K562 (cell line): ENCODE results near the gene UHRF1. TPM values are rescaled to one million over a fixed set of nuclear protein-coding genes. Genes with fewer than 3 reads are reported as not detected.

ENCODE experiments used
- BCOR ChIP-seq: fragments of 450-650 bp; IDR thresholded peaks from 2 replicates; pipeline ENCODE4 v1.6.1; 2016
- CHD2 ChIP-seq: IDR thresholded peaks from 2 replicates; pipeline ENCODE4 v1.6.1; 2011; ENCODE audit warnings: low read depth, low read length
- DNMT1 ChIP-seq: fragments of 450-650 bp; IDR thresholded peaks from 2 replicates; pipeline ENCODE4 v1.6.1; 2016; ENCODE audit warnings: antibody characterized with exemption, mild to moderate bottlenecking
- ETV1 ChIP-seq: fragments of 450-650 bp; conservative IDR thresholded peaks from 2 replicates; pipeline ENCODE4 v1.6.1; 2016; ENCODE audit warnings: missing genetic modification characterization, control low read depth, low read depth, missing compliant biosample characterization
- HDAC8 ChIP-seq: fragments of 450-650 bp; IDR thresholded peaks from 2 replicates; pipeline ENCODE4 v1.6.1; 2016; ENCODE audit warnings: mild to moderate bottlenecking, missing genetic modification characterization, moderate library complexity, missing compliant biosample characterization
- JUN ChIP-seq, 2 experiments: sonication (generic) in 1 of 2; formaldehyde crosslinking in 1 of 2; IDR thresholded peaks; 2 replicates each; pipeline versions ENCODE4 v1.6.1 to v1.8.0; 2012 to 2022; ENCODE audit warnings: borderline replicate concordance in 2 of 2, mild to moderate bottlenecking in 2 of 2, improper control_type of control experiment in 1 of 2, low read depth in 1 of 2, low read length in 1 of 2, missing genetic modification reagents in 1 of 2
- KDM1A ChIP-seq, 2 experiments: fragments of 450-650 bp; IDR thresholded peaks; 2 replicates each; pipeline ENCODE4 v1.6.1; 2016; ENCODE audit warnings: mild to moderate bottlenecking in 2 of 2
- PCBP1 ChIP-seq: fragments of 200-400 bp; formaldehyde crosslinking; IDR thresholded peaks from 2 replicates; pipeline ENCODE4 v1.6.1; 2018; ENCODE audit warnings: mild to moderate bottlenecking, low read depth, low read length; ENCODE audit not compliant: poor library complexity, severe bottlenecking
- PHF20 ChIP-seq: fragments of 450-650 bp; IDR thresholded peaks from 2 replicates; pipeline ENCODE4 v1.6.1; 2018; ENCODE audit not compliant: partially characterized antibody
- RBM25 ChIP-seq: fragments of 200-400 bp; formaldehyde crosslinking; IDR thresholded peaks from 2 replicates; pipeline ENCODE4 v1.6.1; 2018; ENCODE audit warnings: low read length, low read depth, moderate library complexity; ENCODE audit not compliant: severe bottlenecking
- U2AF1 ChIP-seq: fragments of 200-400 bp; formaldehyde crosslinking; optimal IDR thresholded peaks from 2 replicates; pipeline ENCODE3; 2017; ENCODE audit warnings: mild to moderate bottlenecking, low read depth, low read length, moderate library complexity
- ZNF699 ChIP-seq: fragments of 250-450 bp; sonication (Bioruptor Pico); IDR thresholded peaks from 2 replicates; pipeline ENCODE4 v1.8.0; 2021; ENCODE audit warnings: mild to moderate bottlenecking, moderate library complexity; ENCODE audit not compliant: insufficient replicate concordance
- polyA plus RNA-seq, 8 experiments: library from polyadenylated mRNA; depleted of rRNA in 4 of 8; stranded (reverse) in 5 of 8; unstranded in 3 of 8; fragments of >200 nt; fragmentation: Nextera tagmentation in 2 of 8; fragmentation: Illumina TruSeq in 1 of 8; extraction: Ambion mirVana in 2 of 8; extraction: Trizol in 1 of 8; gene quantifications; 2 replicates each; pipeline versions ENCODE4 v1.2.1 to v1.2.3, GENCODE V29; 2011 to 2014; ENCODE audit warnings: inconsistent platforms in 1 of 8, missing spikeins in 1 of 8
- total RNA-seq, 7 experiments: library from RNA; depleted of rRNA in 6 of 7; stranded (reverse); fragments of >200 nt in 6 of 7; fragmentation: Illumina TruSeq in 2 of 7; extraction: Trizol in 2 of 7; gene quantifications; 2 replicates each; pipeline versions ENCODE4 v1.2.1 to v1.2.3, GENCODE V29; 2011 to 2021; ENCODE audit warnings: low replicate concordance in 1 of 7
- TF ChIP-seq, protein P1 (sequence below): sonication (generic); formaldehyde crosslinking; IDR thresholded peaks from 2 replicates; pipeline ENCODE4 v1.8.1; 2023; ENCODE audit warnings: mild to moderate bottlenecking, missing genetic modification reagents
- TF ChIP-seq, protein P2 (sequence below), 3 experiments: fragments of 200-800 bp in 1 of 3; fragments of 250-450 bp in 1 of 3; fragments of 450-650 bp in 1 of 3; sonication (Bioruptor Pico) in 1 of 3; sonication (Bioruptor generic) in 1 of 3; formaldehyde crosslinking in 1 of 3; IDR thresholded peaks; 2 replicates each; pipeline versions ENCODE4 v1.6.1 to v1.8.0; 2016 to 2022; ENCODE audit warnings: mild to moderate bottlenecking in 2 of 3, missing genetic modification characterization in 2 of 3, missing compliant biosample characterization in 1 of 3, moderate library complexity in 1 of 3
- TF ChIP-seq, protein P3 (sequence below): fragments of 250-450 bp; sonication (Bioruptor Pico); IDR thresholded peaks from 2 replicates; pipeline ENCODE4 v1.5.0; 2022; ENCODE audit warnings: mild to moderate bottlenecking
- TF ChIP-seq, protein P4 (sequence below): fragments of 250-450 bp; sonication (Bioruptor Pico); IDR thresholded peaks from 2 replicates; pipeline ENCODE4 v1.4.0; 2020
- TF ChIP-seq, protein P5 (sequence below), 2 experiments: IDR thresholded peaks; 2 replicates each; pipeline ENCODE4 v1.6.1; 2011; ENCODE audit warnings: borderline replicate concordance in 1 of 2, control low read depth in 1 of 2, low read depth in 1 of 2, low read length in 1 of 2, mild to moderate bottlenecking in 1 of 2, mixed read lengths in 1 of 2, moderate library complexity in 1 of 2; ENCODE audit not compliant: insufficient read depth in 1 of 2, insufficient read length in 1 of 2, poor library complexity in 1 of 2, severe bottlenecking in 1 of 2; ENCODE audit errors: extremely low read depth in 1 of 2

Gene UHRF1
- total and polyA plus RNA-seq, 9 of the 15 experiments (the other 6 are each of a cell fraction or from before 2014, with no cell fraction given), result 6.0 to 101 (median 30.9) TPM

DNA sequence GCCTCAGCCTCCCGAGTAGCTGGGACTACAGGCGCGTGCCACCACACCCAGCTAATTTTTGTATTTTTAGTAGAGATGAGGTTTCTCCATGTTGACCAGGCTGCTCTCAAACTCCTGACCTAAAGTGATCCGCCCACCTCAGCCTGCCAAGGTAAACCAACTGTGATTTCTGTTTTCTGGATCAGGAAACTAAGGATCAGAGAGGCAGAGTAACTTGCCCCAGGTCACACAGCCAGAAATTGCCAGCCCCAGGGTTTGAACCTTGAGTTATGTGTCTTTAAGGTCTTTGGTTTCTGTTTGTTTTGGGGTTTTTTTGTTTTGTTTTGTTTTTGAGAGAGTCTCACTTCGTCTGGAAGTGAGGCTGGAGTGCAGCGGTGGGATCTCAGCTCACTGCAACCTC, 37.6 kb upstream of the UHRF1 start (continued):
- TF ChIP-seq, protein P1, sequence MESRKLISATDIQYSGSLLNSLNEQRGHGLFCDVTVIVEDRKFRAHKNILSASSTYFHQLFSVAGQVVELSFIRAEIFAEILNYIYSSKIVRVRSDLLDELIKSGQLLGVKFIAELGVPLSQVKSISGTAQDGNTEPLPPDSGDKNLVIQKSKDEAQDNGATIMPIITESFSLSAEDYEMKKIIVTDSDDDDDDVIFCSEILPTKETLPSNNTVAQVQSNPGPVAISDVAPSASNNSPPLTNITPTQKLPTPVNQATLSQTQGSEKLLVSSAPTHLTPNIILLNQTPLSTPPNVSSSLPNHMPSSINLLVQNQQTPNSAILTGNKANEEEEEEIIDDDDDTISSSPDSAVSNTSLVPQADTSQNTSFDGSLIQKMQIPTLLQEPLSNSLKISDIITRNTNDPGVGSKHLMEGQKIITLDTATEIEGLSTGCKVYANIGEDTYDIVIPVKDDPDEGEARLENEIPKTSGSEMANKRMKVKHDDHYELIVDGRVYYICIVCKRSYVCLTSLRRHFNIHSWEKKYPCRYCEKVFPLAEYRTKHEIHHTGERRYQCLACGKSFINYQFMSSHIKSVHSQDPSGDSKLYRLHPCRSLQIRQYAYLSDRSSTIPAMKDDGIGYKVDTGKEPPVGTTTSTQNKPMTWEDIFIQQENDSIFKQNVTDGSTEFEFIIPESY (CRISPR knock-in tag), result 0 out of 2 replicates have a peak, but pooled peaks have one; percentile 63
- TF ChIP-seq DNMT1, result no peak
- TF ChIP-seq PCBP1, result no peak
- TF ChIP-seq U2AF1, result no peak
- TF ChIP-seq CHD2, result no peak
- TF ChIP-seq, protein P2, sequence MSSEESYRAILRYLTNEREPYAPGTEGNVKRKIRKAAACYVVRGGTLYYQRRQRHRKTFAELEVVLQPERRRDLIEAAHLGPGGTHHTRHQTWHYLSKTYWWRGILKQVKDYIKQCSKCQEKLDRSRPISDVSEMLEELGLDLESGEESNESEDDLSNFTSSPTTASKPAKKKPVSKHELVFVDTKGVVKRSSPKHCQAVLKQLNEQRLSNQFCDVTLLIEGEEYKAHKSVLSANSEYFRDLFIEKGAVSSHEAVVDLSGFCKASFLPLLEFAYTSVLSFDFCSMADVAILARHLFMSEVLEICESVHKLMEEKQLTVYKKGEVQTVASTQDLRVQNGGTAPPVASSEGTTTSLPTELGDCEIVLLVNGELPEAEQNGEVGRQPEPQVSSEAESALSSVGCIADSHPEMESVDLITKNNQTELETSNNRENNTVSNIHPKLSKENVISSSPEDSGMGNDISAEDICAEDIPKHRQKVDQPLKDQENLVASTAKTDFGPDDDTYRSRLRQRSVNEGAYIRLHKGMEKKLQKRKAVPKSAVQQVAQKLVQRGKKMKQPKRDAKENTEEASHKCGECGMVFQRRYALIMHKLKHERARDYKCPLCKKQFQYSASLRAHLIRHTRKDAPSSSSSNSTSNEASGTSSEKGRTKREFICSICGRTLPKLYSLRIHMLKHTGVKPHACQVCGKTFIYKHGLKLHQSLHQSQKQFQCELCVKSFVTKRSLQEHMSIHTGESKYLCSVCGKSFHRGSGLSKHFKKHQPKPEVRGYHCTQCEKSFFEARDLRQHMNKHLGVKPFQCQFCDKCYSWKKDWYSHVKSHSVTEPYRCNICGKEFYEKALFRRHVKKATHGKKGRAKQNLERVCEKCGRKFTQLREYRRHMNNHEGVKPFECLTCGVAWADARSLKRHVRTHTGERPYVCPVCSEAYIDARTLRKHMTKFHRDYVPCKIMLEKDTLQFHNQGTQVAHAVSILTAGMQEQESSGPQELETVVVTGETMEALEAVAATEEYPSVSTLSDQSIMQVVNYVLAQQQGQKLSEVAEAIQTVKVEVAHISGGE (CRISPR knock-in tag; IDR thresholded peaks at IDR 0.05), result no peak
- TF ChIP-seq KDM1A (IDR thresholded peaks at IDR 0.05), result peak; percentile 66 to 78; a peak in 3 of 4 replicates
- TF ChIP-seq JUN (IDR thresholded peaks at IDR 0.05; ENCODE audit: borderline replicate concordance, low read depth, low read length), result no peak
- TF ChIP-seq JUN (CRISPR knock-in tag; IDR thresholded peaks at IDR 0.05; ENCODE audit: borderline replicate concordance), result no peak
- TF ChIP-seq HDAC8 (tag), result no peak
- TF ChIP-seq RBM25, result peak; percentile 93
- TF ChIP-seq BCOR, result peak; percentile 96
- no peak for TF ChIP-seq ETV1 (tag)
- TF ChIP-seq, protein P3, sequence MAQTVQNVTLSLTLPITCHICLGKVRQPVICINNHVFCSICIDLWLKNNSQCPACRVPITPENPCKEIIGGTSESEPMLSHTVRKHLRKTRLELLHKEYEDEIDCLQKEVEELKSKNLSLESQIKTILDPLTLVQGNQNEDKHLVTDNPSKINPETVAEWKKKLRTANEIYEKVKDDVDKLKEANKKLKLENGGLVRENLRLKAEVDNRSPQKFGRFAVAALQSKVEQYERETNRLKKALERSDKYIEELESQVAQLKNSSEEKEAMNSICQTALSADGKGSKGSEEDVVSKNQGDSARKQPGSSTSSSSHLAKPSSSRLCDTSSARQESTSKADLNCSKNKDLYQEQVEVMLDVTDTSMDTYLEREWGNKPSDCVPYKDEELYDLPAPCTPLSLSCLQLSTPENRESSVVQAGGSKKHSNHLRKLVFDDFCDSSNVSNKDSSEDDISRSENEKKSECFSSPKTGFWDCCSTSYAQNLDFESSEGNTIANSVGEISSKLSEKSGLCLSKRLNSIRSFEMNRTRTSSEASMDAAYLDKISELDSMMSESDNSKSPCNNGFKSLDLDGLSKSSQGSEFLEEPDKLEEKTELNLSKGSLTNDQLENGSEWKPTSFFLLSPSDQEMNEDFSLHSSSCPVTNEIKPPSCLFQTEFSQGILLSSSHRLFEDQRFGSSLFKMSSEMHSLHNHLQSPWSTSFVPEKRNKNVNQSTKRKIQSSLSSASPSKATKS, result no peak
- TF ChIP-seq ZNF699 (CRISPR knock-in tag), result no peak
- TF ChIP-seq, protein P4, sequence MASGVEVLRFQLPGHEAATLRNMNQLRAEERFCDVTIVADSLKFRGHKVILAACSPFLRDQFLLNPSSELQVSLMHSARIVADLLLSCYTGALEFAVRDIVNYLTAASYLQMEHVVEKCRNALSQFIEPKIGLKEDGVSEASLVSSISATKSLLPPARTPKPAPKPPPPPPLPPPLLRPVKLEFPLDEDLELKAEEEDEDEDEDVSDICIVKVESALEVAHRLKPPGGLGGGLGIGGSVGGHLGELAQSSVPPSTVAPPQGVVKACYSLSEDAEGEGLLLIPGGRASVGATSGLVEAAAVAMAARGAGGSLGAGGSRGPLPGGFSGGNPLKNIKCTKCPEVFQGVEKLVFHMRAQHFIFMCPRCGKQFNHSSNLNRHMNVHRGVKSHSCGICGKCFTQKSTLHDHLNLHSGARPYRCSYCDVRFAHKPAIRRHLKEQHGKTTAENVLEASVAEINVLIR (CRISPR knock-in tag), result no peak
- no peak for TF ChIP-seq PHF20
- TF ChIP-seq, protein P5, sequence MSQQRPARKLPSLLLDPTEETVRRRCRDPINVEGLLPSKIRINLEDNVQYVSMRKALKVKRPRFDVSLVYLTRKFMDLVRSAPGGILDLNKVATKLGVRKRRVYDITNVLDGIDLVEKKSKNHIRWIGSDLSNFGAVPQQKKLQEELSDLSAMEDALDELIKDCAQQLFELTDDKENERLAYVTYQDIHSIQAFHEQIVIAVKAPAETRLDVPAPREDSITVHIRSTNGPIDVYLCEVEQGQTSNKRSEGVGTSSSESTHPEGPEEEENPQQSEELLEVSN (IDR thresholded peaks at IDR 0.05; ENCODE audit: borderline replicate concordance in 1 of 2, extremely low read depth in 1 of 2, insufficient read depth in 1 of 2, insufficient read length in 1 of 2, low read depth in 1 of 2, low read length in 1 of 2, poor library complexity in 1 of 2, severe bottlenecking in 1 of 2), result no peak
